Measurements from ENCODE around the gene APH1B.

APH1B gene

GRCh38 chr15:63251701-63252100, 25.7 kb upstream of the APH1B start:
- ATAC-seq: no peak
- TF ChIP-seq TCF4 (CRISPR knock-in tag; IDR thresholded peaks at IDR 0.05; ENCODE audit: borderline replicate concordance) (no peak), ZNF565 (CRISPR knock-in tag; conservative IDR thresholded peaks at IDR 0.05; ENCODE audit: low read depth) (no peak), SNAI2 (CRISPR knock-in tag; IDR thresholded peaks at IDR 0.05) (no peak), TSHZ2 (CRISPR knock-in tag; IDR thresholded peaks at IDR 0.05) (no peak), OSR1 (CRISPR knock-in tag; IDR thresholded peaks at IDR 0.05) (no peak), ZFP30 (CRISPR knock-in tag; IDR thresholded peaks at IDR 0.05) (no peak), PPARA (CRISPR knock-in tag; IDR thresholded peaks at IDR 0.05; ENCODE audit: borderline replicate concordance) (no peak), ISL1 (CRISPR knock-in tag; IDR thresholded peaks at IDR 0.05) (no peak), ARNTL (CRISPR knock-in tag; IDR thresholded peaks at IDR 0.05; ENCODE audit: borderline replicate concordance, low read depth) (no peak), ZNF8 (CRISPR knock-in tag; IDR thresholded peaks at IDR 0.05) (no peak), ESRRG (CRISPR knock-in tag; IDR thresholded peaks at IDR 0.05) (no peak), BACH2 (CRISPR knock-in tag; IDR thresholded peaks at IDR 0.05; ENCODE audit: borderline replicate concordance) (no peak), CSDC2 (CRISPR knock-in tag; IDR thresholded peaks at IDR 0.05) (no peak), RARB (CRISPR knock-in tag; IDR thresholded peaks at IDR 0.05) (no peak), CREB5 (CRISPR knock-in tag; IDR thresholded peaks at IDR 0.05; ENCODE audit: low read depth) (no peak), ZC3H10 (CRISPR knock-in tag; IDR thresholded peaks at IDR 0.05) (no peak), ZNF70 (CRISPR knock-in tag; IDR thresholded peaks at IDR 0.05) (no peak)

- TF ChIP-seq TSHZ2 (CRISPR knock-in tag; IDR thresholded peaks at IDR 0.05) (no peak), TCF4 (CRISPR knock-in tag; IDR thresholded peaks at IDR 0.05; ENCODE audit: borderline replicate concordance) (no peak), PPARA (CRISPR knock-in tag; IDR thresholded peaks at IDR 0.05; ENCODE audit: borderline replicate concordance) (no peak), TOX (CRISPR knock-in tag; IDR thresholded peaks at IDR 0.05; ENCODE audit: borderline replicate concordance) (no peak), ZFP3 (CRISPR knock-in tag; IDR thresholded peaks at IDR 0.05) (no peak), ZNF8 (CRISPR knock-in tag; IDR thresholded peaks at IDR 0.05) (no peak), ARNTL (CRISPR knock-in tag; IDR thresholded peaks at IDR 0.05; ENCODE audit: borderline replicate concordance, low read depth) (no peak), CSDC2 (CRISPR knock-in tag; IDR thresholded peaks at IDR 0.05) (no peak), CREB5 (CRISPR knock-in tag; IDR thresholded peaks at IDR 0.05; ENCODE audit: low read depth) (no peak), OSR1 (CRISPR knock-in tag; IDR thresholded peaks at IDR 0.05) (no peak)
- ATAC-seq: no peak
Measured at GRCh38 chr15:63252292-63252691, 25.1 kb upstream of the APH1B start.

- TF ChIP-seq CSDC2 (CRISPR knock-in tag; IDR thresholded peaks at IDR 0.05): no peak
- no peak for TF ChIP-seq TSHZ2 (CRISPR knock-in tag; IDR thresholded peaks at IDR 0.05)
- no peak for TF ChIP-seq ZC3H10 (CRISPR knock-in tag; IDR thresholded peaks at IDR 0.05)
- ATAC-seq: no peak
Measured at GRCh38 chr15:63254991-63255390, 22.4 kb upstream of the APH1B start.
